ENCODE data around the gene MGRN1. TPM values are rescaled to one million over a fixed set of nuclear protein-coding genes. Genes with fewer than 3 reads are reported as not detected.

The MGRN1 gene
- total and polyA plus RNA-seq, 2 of the 13 experiments (the other 11 are each of a cell fraction or from before 2014, with no cell fraction given): 11.9 to 12.6 TPM

- TF ChIP-seq SNAPC2 (CRISPR knock-in tag; IDR thresholded peaks at IDR 0.05) (no peak), ZNF20 (CRISPR knock-in tag; IDR thresholded peaks at IDR 0.05) (no peak), ZNF776 (CRISPR knock-in tag; IDR thresholded peaks at IDR 0.05) (no peak), RERE (CRISPR knock-in tag; IDR thresholded peaks at IDR 0.05; ENCODE audit: low read depth) (no peak), ZNF563 (CRISPR knock-in tag; IDR thresholded peaks at IDR 0.05) (no peak), KDM3A (CRISPR knock-in tag; IDR thresholded peaks at IDR 0.05; ENCODE audit: low read depth) (no peak), ZNF503 (CRISPR knock-in tag; IDR thresholded peaks at IDR 0.05) (no peak), ATF4 (CRISPR knock-in tag; IDR thresholded peaks at IDR 0.05) (no peak), ZNF337 (CRISPR knock-in tag; IDR thresholded peaks at IDR 0.05; ENCODE audit: borderline replicate concordance, low read depth) (no peak), NCOA1 (CRISPR knock-in tag; IDR thresholded peaks at IDR 0.05) (no peak), ZNF567 (CRISPR knock-in tag; IDR thresholded peaks at IDR 0.05; ENCODE audit: borderline replicate concordance) (no peak), ATF6 (CRISPR knock-in tag; conservative IDR thresholded peaks at IDR 0.05) (no peak), ZBTB2 (CRISPR knock-in tag; IDR thresholded peaks at IDR 0.05; ENCODE audit: low read depth) (no peak), LRRFIP1 (CRISPR knock-in tag; conservative IDR thresholded peaks at IDR 0.05) (no peak)
Measured at GRCh38 chr16:4660454-4661007, 35.9 kb downstream of the MGRN1 start (continued).

Measured in HepG2 (cell line).